Activated CD4-positive, alpha-beta T cell treated with anti-CD3 and anti-CD28 coated beads for 48 hours (primary cell): Measurements from ENCODE around the gene MISP3.

ENCODE experiments used
- DNase-seq: peaks from one replicate; pipeline ENCODE4 v3.0.0-alpha.2; 2020

Gene MISP3

GRCh38 chr19:14054099-14054498 is 18.5 kb upstream of the MISP3 start:
- DNase-seq = no peak

DNA sequence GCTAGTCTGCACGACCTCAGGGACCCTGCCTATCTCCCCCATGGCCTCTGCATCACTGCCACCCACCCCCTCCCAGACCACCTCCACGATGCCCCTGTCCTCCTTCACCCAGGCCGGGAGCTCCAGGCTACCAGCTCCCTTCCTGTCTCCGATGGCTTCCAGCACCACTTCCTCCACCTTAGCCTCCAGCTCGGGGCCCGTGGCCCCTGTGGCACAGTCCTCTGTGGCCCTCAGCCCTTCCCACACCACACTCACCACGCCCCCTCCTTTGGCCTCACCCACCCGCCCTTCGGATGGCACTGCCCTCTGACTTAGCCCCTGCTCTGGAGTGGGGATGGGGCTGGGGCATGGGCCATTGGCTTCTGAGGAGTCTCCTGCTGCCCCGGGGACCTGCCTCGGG is 17.9 kb upstream of the MISP3 start:
- no peak for DNase-seq

GRCh38 chr19:14055396-14055795 is 17.2 kb upstream of the MISP3 start:
- DNase-seq = no peak

GRCh38 chr19:14056069-14056666 is 16.4 kb upstream of the MISP3 start:
- DNase-seq = no peak

- no peak for DNase-seq
Measured at GRCh38 chr19:14056741-14057356, 15.7 kb upstream of the MISP3 start.

DNA sequence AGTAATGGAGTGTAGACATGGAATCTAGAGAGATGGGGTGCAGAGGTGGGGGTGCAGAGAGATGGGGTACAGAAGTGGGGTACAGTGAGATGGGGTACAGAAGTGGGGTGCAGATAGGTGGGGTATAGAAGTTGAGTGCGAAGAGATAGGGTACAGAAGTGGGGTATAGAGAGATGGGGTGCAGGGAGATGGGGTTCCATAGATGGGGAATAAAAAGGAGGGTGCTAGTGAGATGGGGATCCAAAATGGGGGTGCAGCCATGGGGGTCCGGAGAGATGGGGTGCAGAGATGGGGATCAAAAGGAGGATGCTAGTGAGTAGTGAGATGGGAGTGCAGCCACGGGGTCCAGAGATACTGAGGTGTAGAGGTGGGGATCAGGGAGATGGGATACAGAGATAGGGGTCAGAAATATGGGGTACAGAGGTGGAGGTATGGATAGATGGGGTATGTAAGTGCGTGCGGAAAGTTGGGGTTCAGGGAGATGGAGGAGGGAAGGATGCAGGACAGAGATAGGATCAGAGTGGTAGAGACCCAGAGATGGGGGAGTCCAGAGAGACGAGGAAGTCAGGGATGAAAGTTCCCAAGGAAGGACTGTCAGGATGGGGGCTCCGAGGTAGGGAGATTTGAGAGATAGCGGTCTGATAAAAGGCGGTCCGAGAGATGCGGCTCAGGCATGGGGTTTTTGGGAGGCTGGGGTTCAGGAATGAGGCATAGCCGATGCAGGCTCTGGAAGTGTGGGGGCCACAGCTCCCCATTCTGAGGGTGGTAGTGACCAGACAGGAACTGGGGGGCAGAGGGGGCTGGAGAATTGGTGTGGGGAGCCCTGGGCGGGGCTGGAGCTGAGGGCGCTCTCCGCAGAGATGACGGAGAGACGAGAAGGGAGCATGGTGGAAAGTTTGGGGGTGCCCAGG is 14.1 kb upstream of the MISP3 start:
- DNase-seq = no peak

DNA sequence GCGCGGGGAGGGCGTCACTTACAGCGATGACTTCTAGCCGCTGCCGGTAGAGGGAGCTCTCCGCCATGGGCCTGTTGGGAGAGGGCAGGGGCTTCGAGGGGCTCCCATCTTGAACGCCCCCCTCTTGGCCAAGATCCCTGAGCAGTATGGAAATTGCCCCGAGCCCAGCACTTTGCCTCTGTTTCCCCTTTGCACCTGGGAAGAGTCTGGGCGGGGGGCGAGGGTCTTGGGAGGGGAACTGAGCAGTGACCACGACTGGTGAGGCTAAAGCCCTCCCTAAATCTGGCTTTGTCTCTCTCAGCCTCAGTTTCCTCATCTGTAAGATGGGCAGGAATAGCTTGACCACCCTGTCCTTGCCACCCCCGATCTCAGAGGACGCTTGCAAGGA is 13.5 kb upstream of the MISP3 start:
- peak; percentile 70 for DNase-seq

GRCh38 chr19:14059652-14060155 is 12.9 kb upstream of the MISP3 start:
- DNase-seq = no peak

GRCh38 chr19:14061081-14061749 is 11.4 kb upstream of the MISP3 start:
- no peak for DNase-seq

GRCh38 chr19:14061751-14062557 is 10.6 kb upstream of the MISP3 start, which contains the start of gene PALM3:
TSS of gene PALM3 (minus strand) at chr19:14062076. CDS start at chr19:14061980, 96 bp downstream.
- no peak for DNase-seq

GRCh38 chr19:14062558-14062855 is 10.1 kb upstream of the MISP3 start:
- DNase-seq = no peak

DNA sequence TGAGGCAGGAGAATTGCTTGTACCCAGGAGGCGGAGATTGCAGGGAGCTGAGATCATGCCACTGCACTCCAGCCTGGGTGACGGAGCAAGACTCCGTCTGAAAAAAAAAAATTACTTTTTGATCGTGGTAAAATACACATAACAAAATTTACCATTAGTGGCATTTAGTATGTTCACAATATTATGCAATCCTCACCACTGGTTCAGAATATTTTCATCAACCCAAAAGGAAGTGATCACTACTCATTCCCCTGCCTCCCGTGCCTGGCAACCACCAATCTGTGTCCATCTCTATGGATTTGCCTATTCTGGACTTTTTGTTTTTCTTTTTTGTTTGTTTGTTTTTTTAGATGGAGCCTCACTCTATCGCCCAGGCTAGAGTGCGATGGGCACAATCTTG is 9.5 kb upstream of the MISP3 start:
- no peak for DNase-seq

DNA sequence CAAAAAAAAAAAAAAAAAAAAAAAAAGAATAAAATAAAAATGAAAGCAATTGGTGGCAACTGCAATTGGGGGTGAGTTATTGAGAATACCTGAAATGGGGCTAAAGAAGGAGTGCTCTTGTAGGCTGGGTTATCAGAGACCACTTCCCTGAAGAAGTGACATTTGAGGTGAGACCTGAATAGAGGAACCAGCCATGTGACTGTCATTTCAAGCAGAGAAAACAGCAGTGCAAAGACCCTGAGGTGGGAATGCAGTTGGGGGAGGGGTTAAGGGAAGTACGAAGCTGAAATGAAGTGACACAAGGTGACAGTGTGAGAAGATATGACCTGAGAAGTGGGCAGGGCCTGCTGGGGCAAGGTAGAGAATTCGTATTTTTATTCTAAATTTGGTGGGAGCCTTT is 6.5 kb upstream of the MISP3 start:
- no peak for DNase-seq

- DNase-seq = no peak
Measured at GRCh38 chr19:14070268-14071050, 2.1 kb upstream of the MISP3 start.

DNA sequence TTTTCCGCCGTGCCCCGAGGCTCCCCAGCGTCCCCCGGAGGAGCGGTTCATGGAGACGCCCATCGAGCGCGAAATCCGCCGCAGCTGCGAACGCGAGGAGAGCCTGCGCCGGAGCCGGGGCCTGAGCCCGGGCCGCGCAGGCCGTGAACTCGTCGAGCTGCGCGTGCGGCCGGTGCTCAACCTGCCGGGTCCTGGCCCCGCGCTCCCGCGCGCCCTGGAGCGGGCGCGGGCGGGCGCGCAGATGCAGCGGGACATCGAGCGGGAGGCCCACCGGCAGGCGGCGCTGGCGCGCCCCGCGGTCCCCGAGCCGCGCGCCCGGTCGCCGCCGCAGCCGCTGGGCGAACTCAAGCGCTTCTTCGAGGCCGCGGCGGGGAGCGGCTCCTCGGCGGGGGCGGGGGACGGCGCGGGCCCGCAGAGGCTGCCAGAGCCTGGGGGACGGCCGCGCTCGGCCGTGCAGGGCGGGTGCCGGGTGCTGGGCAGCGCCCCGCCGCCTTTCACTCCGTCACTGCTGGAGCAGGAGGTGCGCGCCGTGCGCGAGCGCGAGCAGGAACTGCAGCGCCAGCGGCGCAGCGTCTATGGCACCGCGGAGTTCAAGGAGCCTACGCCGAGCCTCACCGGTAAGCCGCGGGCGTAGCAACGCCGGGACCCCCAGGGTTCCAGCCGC is 807 bp downstream of the MISP3 start:
- peak; percentile 84 for DNase-seq

- DNase-seq = peak; percentile 51
Measured at GRCh38 chr19:14073925-14074838, 1.6 kb downstream of the MISP3 start.

GRCh38 chr19:14078411-14078810 is 5.8 kb downstream of the MISP3 start:
- DNase-seq = no peak

DNA sequence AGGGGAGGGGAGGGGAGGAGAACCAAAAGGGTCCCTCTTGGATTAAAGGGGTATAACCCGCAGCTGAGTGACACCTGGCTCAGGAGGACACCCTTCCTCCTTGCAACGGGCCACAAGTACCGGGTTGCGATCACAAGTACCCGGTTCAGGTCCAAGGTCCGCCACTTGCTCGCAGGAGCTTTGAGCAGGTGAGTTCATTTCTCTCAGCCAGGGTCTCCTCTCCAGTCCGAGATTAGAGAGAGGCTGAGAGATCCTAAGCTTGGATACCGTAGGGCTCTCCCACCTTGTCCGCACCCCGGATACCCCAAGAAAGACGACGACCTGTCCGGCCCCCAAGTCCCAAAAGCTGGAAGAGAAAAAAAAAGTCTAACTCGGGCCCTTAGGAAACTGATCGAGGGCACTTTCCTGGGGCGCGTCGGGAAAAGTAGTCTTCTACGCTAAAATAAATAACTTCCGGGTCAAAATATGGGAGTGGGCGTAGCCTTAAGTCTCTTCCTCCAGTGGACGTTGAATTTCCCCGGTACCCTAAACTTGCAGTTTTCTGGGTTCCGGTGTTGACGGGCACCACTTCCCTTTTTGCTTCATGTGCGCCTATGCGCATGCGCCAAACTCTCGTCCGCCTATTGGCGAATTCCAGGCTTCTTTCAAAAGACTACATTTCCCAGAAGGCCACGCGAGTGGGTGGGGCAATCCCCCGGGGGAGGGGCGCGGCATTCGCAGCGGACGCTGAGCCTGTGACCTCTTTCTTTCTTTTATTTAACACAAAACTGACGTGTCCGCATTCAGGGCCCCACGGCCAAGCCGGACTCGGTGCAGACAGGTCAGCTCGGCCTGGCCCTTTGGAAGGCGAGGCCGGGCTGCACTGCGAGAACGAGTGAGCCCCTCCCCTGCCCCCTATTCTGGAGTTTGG is 8.6 kb downstream of the MISP3 start:
- DNase-seq = peak; percentile 100
